OCI-LY7 (cell line): ENCODE measurements around the gene ZNF83.

Source experiments
- CTCF ChIP-seq: fragments of 200-600 bp; sonication (generic); conservative IDR thresholded peaks from 2 replicates; pipeline ENCODE4 v1.5.1; 2014; ENCODE audit warnings: mild to moderate bottlenecking, antibody characterized with exemption, low read length, moderate library complexity, mixed read lengths
- EZH2phosphoT487 ChIP-seq: fragments of 200-600 bp; sonication (generic); IDR thresholded peaks from 2 replicates; pipeline ENCODE4 v1.6.1; 2018; ENCODE audit warnings: low read depth, borderline replicate concordance, mild to moderate bottlenecking, mixed run types, antibody characterized with exemption, low read length, moderate library complexity, mixed read lengths

DNA sequence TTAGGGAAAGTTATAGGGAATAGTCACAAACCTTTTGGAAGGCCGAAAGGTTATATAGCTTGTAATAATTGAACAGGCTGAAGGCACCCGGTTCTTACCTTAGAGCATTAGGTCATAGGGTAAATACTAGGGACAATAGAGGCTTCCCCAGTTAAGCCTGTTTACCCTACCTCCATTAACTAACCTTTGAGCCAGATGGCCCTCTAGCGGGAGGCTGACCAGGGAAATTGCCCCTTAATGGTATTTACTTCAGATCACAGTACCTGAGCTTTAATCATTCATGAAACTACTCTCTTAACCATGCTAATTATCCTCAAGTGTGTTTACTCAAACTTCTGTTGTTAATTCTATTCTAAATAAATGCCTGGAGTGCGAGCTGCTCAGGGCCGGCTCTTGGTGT lies 20.4 kb upstream of the ZNF83 start:
- TF ChIP-seq CTCF (no peak), EZH2phosphoT487 (no peak)
